Right ventricle myocardium superior (tissue), 1 donor: Measurements from ENCODE around the gene GFPT2. TPM values are rescaled to one million over a fixed set of nuclear protein-coding genes. Genes with fewer than 3 reads are reported as not detected.

Source experiments
- ATAC-seq: fragments of 200-7000 bp; cut with Tn5 transposase; one replicate; pipeline ENCODE4 v1.9.1; 2020; ENCODE audit warnings: mild to moderate bottlenecking; ENCODE audit not compliant: poor library complexity
- DNase-seq: peaks from one replicate; pipeline ENCODE4 v3.0.0-alpha.2; 2020
- intact Hi-C: fragments of 100-400 bp; cut with DNase I; formaldehyde crosslinking; loops from one replicate; pipeline ENCODE4 v1.11.2; 2022
- total RNA-seq: library from RNA; stranded (reverse); fragmentation: NEBNext Ultra II Directional; extraction: Animal tissue kit (Norgen Biotek cat#: 25700); gene quantifications from one replicate; pipeline ENCODE4 v1.2.1, GENCODE V29; 2021
- donor health status: DM: no; HTN: yes; CAD: no; lungs with severe emphysema.

The GFPT2 gene
- total RNA-seq, 1 donor from 2014 or later: 13.3 TPM

GRCh38 chr5:180253036-180253824 is 99.9 kb downstream of the GFPT2 start:
- DNase-seq (no peak), ATAC-seq (no peak)
- intact Hi-C loops: no loop called here

- ATAC-seq: no peak
- intact Hi-C loops: no loop called here
- DNase-seq: no peak
Observed at GRCh38 chr5:180251887-180252286, 101.2 kb downstream of the GFPT2 start.

GRCh38 chr5:180251141-180251540 is 102.0 kb downstream of the GFPT2 start:
- no peak for ATAC-seq
- no peak for DNase-seq
- intact Hi-C loops: no loop called here

Other genes with a start within 250 kb of the GFPT2 start
- 0.59 TPM for gene RASGEF1C, start 144.1 kb downstream of the GFPT2 start, total RNA-seq
- 42.4 TPM for gene MAPK9, start 61.3 kb downstream of the GFPT2 start, total RNA-seq
- 13.8 TPM for gene CNOT6, start 141.0 kb upstream of the GFPT2 start, total RNA-seq
- not detected for gene SCGB3A1, start 238.2 kb upstream of the GFPT2 start, total RNA-seq